Tibial artery (tissue), 4 donors: ENCODE results near the gene PKN2.

Experiments
- DNase-seq, 2 donors: peaks; one replicate each; pipeline ENCODE4 v3.0.0-alpha.2; 2019
- H3K27ac ChIP-seq, 2 donors: fragments of 200-600 bp; sonication (generic) in 1 of 2; 1 replicate in 1 of 2; 2 replicates in 1 of 2; pipeline ENCODE4 v1.5.1; 2018 to 2019; ENCODE audit warnings: mild to moderate bottlenecking in 1 of 2
- H3K27me3 ChIP-seq, 2 donors: fragments of 200-600 bp; sonication (generic) in 1 of 2; one replicate each; pipeline versions ENCODE4 v1.5.1 to v1.6.0; 2016 to 2019
- H3K36me3 ChIP-seq, 3 donors: fragments of 200-600 bp; sonication (generic) in 2 of 3; one replicate each; pipeline ENCODE4 v1.5.1; 2016 to 2019; ENCODE audit warnings: mild to moderate bottlenecking in 2 of 3
- H3K4me1 ChIP-seq, 4 donors: fragments of 200-600 bp; sonication (generic) in 2 of 4; 1 replicate in 3 of 4; 2 replicates in 1 of 4; pipeline ENCODE4 v1.5.1; 2016 to 2019
- H3K4me3 ChIP-seq, 2 donors: fragments of 200-600 bp; sonication (generic) in 1 of 2; 1 replicate in 1 of 2; 2 replicates in 1 of 2; pipeline ENCODE4 v1.5.1; 2018 to 2019; ENCODE audit warnings: mild to moderate bottlenecking in 2 of 2
- H3K9me3 ChIP-seq, 3 donors: fragments of 200-600 bp; sonication (generic) in 1 of 3; one replicate each; pipeline ENCODE4 v1.5.1; 2016 to 2019
- intact Hi-C: fragments of 100-400 bp; cut with DNase I; formaldehyde crosslinking; loops from one replicate; pipeline ENCODE4 v1.15.0; 2023; ENCODE audit warnings: low total_unique reads
- TF ChIP-seq, protein P1 (sequence below), 2 experiments: fragments of 200-600 bp in 1 of 2; fragments of 450-650 bp in 1 of 2; IDR thresholded peaks; one replicate each; pipeline ENCODE4 v1.5.1; 2017 to 2019; ENCODE audit warnings: antibody characterized with exemption in 2 of 2, mild to moderate bottlenecking in 1 of 2, moderate library complexity in 1 of 2

Gene PKN2

DNA sequence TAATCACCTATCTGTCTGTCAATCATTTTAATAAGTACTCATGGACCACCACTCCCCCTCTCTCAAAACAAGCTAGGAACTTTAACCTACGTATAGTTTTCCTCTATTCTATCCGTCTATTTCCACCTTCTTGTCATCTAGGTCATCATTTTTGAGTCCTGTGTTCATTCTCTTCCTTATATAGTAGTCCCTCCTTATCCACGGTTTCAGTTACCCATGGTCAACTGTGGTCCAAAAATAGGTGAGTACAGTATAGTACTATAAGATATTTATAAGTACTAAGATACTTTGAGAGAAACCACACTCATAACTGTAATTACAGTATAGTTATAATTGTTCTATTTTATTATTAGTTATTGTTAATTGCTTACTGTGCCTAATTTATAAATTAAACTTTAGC lies 7.5 kb downstream of the PKN2 start:
- TF ChIP-seq, protein P1, sequence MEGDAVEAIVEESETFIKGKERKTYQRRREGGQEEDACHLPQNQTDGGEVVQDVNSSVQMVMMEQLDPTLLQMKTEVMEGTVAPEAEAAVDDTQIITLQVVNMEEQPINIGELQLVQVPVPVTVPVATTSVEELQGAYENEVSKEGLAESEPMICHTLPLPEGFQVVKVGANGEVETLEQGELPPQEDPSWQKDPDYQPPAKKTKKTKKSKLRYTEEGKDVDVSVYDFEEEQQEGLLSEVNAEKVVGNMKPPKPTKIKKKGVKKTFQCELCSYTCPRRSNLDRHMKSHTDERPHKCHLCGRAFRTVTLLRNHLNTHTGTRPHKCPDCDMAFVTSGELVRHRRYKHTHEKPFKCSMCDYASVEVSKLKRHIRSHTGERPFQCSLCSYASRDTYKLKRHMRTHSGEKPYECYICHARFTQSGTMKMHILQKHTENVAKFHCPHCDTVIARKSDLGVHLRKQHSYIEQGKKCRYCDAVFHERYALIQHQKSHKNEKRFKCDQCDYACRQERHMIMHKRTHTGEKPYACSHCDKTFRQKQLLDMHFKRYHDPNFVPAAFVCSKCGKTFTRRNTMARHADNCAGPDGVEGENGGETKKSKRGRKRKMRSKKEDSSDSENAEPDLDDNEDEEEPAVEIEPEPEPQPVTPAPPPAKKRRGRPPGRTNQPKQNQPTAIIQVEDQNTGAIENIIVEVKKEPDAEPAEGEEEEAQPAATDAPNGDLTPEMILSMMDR (IDR thresholded peaks at IDR 0.05) = no peak
- no peak overlapping the region for H3K4me3 ChIP-seq
- peaks cover 0 to 4% (median 0%) of the 10 kb centered on the region in 3 donors for H3K36me3 ChIP-seq
- no peak overlapping the region for H3K27ac ChIP-seq
- no peak for DNase-seq
- peaks cover 0 to 19% (median 2%) of the 10 kb centered on the region in 4 donors for H3K4me1 ChIP-seq
- intact Hi-C loops = no loop called here
- no peaks in the 10 kb centered on the region for H3K27me3 ChIP-seq
- no peaks in the 10 kb centered on the region for H3K9me3 ChIP-seq

DNA sequence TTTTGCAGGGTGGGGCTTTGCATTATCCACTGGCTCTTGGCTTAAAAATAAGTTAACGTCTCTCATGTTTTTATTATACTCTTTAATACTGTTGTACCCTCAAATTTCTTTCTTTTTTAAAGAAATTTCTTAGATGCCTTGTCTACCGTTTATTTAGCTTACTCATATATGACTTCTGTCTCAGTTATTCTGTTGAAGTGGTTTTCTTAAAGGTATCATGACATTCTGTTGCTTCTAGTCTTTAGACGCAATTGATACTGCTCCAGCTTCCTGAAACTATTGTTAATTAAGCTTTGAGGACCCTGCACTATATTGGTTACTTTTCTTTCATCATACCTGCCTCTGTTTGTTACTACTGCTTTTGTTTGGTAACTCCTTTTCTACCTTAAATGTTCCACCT lies 11.7 kb downstream of the PKN2 start:
- H3K4me1 ChIP-seq = peaks cover 0 to 21% (median 2%) of the 10 kb centered on the region in 4 donors
- TF ChIP-seq, protein P1 (IDR thresholded peaks at IDR 0.05) = no peak
- H3K4me3 ChIP-seq = no peak overlapping the region
- DNase-seq = no peak
- peaks cover 0 to 4% (median 0%) of the 10 kb centered on the region in 3 donors for H3K36me3 ChIP-seq
- intact Hi-C loops = no loop called here
- H3K9me3 ChIP-seq = no peaks in the 10 kb centered on the region
- H3K27ac ChIP-seq = no peak overlapping the region
- H3K27me3 ChIP-seq = no peaks in the 10 kb centered on the region

- Histone ChIP-seq H3K4me1 (peaks cover 0 to 21% (median 1%) of the 10 kb centered on the region in 4 donors), H3K9me3 (no peaks in the 10 kb centered on the region), H3K27me3 (no peaks in the 10 kb centered on the region), H3K36me3 (peaks cover 0 to 4% (median 0%) of the 10 kb centered on the region in 3 donors), H3K4me3 (no peak overlapping the region), H3K27ac (no peak overlapping the region)
- no peak for DNase-seq
- TF ChIP-seq, protein P1 (IDR thresholded peaks at IDR 0.05) = no peak
- intact Hi-C loops = no loop called here
These were observed 13.4 kb downstream of the PKN2 start for GRCh38 chr1:88697503-88697902.

GRCh38 chr1:88698140-88698539 lies 14.1 kb downstream of the PKN2 start:
- no peak overlapping the region for H3K4me3 ChIP-seq
- H3K27me3 ChIP-seq = no peaks in the 10 kb centered on the region
- DNase-seq = no peak
- peaks cover 0 to 4% (median 0%) of the 10 kb centered on the region in 3 donors for H3K36me3 ChIP-seq
- peaks cover 0 to 21% (median 1%) of the 10 kb centered on the region in 4 donors for H3K4me1 ChIP-seq
- H3K27ac ChIP-seq = no peak overlapping the region
- no peaks in the 10 kb centered on the region for H3K9me3 ChIP-seq
- intact Hi-C loops = no loop called here
- TF ChIP-seq, protein P1 (IDR thresholded peaks at IDR 0.05) = no peak

- no peaks in the 10 kb centered on the region for H3K9me3 ChIP-seq
- peaks cover 0 to 4% (median 0%) of the 10 kb centered on the region in 3 donors for H3K36me3 ChIP-seq
- intact Hi-C loops = no loop called here
- no peak for DNase-seq
- TF ChIP-seq, protein P1 (IDR thresholded peaks at IDR 0.05) = no peak
- H3K4me3 ChIP-seq = no peak overlapping the region
- no peaks in the 10 kb centered on the region for H3K27me3 ChIP-seq
- no peak overlapping the region for H3K27ac ChIP-seq
- H3K4me1 ChIP-seq = peaks cover 0 to 21% (median 1%) of the 10 kb centered on the region in 4 donors
These were observed 14.7 kb downstream of the PKN2 start for GRCh38 chr1:88698764-88699163.
